Liver (tissue), 2 donors: ENCODE measurements around the gene KNOP1.

Experiments used
- EGR1 ChIP-seq, 2 donors: IDR thresholded peaks; 2 replicates each; pipeline ENCODE4 v1.6.1; 2016 to 2018; ENCODE audit warnings: antibody characterized with exemption in 2 of 2, low read depth in 2 of 2
- TF ChIP-seq, protein P1 (sequence below): IDR thresholded peaks from 2 replicates; pipeline ENCODE4 v1.6.1; 2016; ENCODE audit warnings: antibody characterized with exemption
- donor health status: healthy.

DNA sequence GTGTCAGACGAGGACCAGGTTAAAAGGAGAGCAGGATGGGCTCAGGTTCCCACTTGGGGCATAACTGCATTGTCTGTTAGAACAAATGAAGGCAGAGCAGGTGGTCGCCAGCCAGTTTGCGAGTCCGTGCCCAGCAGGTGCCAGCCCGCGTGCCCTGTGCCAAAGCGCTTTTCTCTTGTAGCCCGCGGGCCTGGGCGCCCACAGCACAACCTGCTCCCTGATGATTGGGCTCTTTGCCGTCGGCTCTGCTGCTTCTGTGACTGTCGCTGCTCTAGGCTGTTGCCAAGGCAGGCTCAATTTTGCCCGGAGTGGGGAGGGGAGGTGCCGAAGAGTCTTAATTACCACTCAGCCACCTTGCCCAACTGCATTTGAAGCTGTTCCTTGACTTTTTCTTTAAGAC is 21.1 kb downstream of the KNOP1 start:
- TF ChIP-seq, protein P1, sequence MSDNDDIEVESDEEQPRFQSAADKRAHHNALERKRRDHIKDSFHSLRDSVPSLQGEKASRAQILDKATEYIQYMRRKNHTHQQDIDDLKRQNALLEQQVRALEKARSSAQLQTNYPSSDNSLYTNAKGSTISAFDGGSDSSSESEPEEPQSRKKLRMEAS, result no peak
- TF ChIP-seq EGR1 (IDR thresholded peaks at IDR 0.05; ENCODE audit: low read depth in 2 of 2), result no peak
